K562 treated with DMSO at 1 percent for 24 hours (cell line): ENCODE data around the gene KDM6A. TPM values are rescaled to one million over a fixed set of nuclear protein-coding genes. Genes with fewer than 3 reads are reported as not detected.

ENCODE experiments used
- total RNA-seq: library from RNA; unstranded; fragments of 300-600 nt; gene quantifications from 2 replicates; pipeline ENCODE4 v1.2.3, GENCODE V29; 2022; ENCODE audit warnings: low read depth; ENCODE audit not compliant: insufficient read depth

KDM6A gene
- 12.8 and 16.2 TPM in 2 replicates for total RNA-seq

DNA sequence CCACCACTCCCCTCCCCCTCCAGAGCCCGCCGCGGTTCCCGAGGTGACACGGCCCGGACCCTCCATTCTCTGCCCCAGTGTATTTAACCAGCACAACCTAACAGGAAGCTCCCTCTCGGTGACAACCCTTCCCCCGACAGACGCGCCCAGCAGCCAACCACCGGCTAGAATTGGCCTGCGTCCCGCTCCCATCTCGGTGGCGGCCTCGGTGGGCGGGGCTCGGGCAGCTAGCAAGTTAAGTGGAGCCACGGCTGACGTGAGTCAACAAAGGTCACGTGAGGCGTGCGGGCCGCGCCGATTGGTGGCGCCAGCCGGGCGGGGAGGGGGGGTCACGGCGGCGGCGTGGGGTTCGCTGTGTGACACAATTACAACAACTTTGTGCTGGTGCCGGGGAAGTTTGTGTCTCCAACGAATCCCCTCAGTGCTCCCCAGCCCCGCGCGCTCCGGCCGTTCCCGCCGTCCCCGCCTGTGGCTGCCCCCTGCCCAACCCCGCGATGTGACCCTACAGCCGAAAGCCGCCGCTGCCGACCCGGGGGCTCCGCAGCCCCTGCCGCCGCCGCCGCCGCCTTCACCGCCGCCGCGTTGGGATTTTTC is at the start of gene KDM6A:
Gene KDM6A (plus strand): TSS at position 368 of the 594 bp plus-strand sequence. CDS start 364 bp downstream, outside the sequence.

DNA sequence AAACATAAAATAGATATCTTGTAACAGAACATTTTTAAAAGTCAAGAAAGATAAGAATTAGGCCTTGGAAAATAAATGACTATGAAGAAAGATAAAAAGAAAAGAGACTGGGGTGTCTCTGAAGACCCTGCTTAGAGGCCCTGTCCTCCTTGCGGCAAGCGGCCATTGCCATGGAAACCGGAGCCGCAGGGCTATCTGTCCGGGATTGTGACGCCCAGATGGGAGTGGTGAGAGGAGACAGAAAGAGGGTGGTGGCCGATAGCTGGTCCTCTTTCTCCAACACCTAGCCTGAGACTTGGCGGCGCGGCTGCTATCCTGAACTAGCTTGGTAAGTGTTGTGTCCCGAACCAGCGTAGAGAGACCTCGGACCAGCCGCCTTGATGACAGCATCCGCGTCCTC is 29.2 kb upstream of the KDM6A start, which contains the start of gene DUSP21:
Gene DUSP21 (plus strand): TSS at position 269 of the 400 bp plus-strand sequence. CDS start 112 bp downstream, at position 381.

Other genes with a start within 250 kb of the KDM6A start
- 0.96 and 1.0 TPM in 2 replicates for gene DUSP21, start 29.2 kb upstream of the KDM6A start, total RNA-seq